Endothelial cell of umbilical vein (primary cell): Measurements from ENCODE around the gene RAB10. TPM values are rescaled to one million over a fixed set of nuclear protein-coding genes. Genes with fewer than 3 reads are reported as not detected.

Experiments
- BruUV-seq: library from RNA; stranded (reverse); fragments of 400-500 nt; replicated peaks from 2 replicates; lab custom pipeline; 2021; lab: Mats Ljungman, UMichigan
- CTCF ChIA-PET: fragments of 300-600, 350-600 bp; sonication (Branson Sonifier 250); formaldehyde crosslinking; loops from one replicate; lab custom pipeline; 2021; ENCODE audit warnings: antibody characterized with exemption, inconsistent platforms; lab: Charles Lee
- POLR2A ChIA-PET: fragments of 300-600, 350-600 bp; sonication (Branson Sonifier 250); formaldehyde crosslinking; loops from one replicate; lab custom pipeline; 2021; ENCODE audit warnings: antibody characterized with exemption, inconsistent platforms; lab: Charles Lee
- DNase-seq: peaks from one replicate; pipeline ENCODE4 v3.0.0-alpha.2; 2011; ENCODE audit warnings: low read depth, low spot score
- FAIRE-seq: peaks from 2 replicates; lab custom pipeline; 2011; peaks lifted over from hg19 to GRCh38; lab: Jason Lieb, UNC
- H2AFZ ChIP-seq: 2 replicates; pipeline ENCODE4 v1.6.0; 2012; ENCODE audit warnings: low read depth, low read length, control low read depth, inconsistent platforms
- H3K27ac ChIP-seq: 2 replicates; pipeline ENCODE4 v1.5.1; 2011; ENCODE audit warnings: low read depth, mild to moderate bottlenecking, control low read depth, low read length, moderate library complexity; ENCODE audit not compliant: insufficient read depth
- H3K27me3 ChIP-seq, 2 experiments: 2 replicates each; pipeline versions ENCODE4 v1.6.0 to v1.6.1; 2011; ENCODE audit warnings: low read length in 2 of 2, mixed read lengths in 1 of 2; ENCODE audit not compliant: control insufficient read depth in 2 of 2, insufficient read depth in 2 of 2
- H3K36me3 ChIP-seq, 2 experiments: 2 replicates in 1 of 2; 3 replicates in 1 of 2; pipeline ENCODE4 v1.5.1; 2011; ENCODE audit warnings: low read length in 2 of 2, mild to moderate bottlenecking in 1 of 2, moderate library complexity in 1 of 2; ENCODE audit not compliant: control insufficient read depth in 2 of 2, insufficient read depth in 2 of 2; ENCODE audit errors: extremely low read depth in 1 of 2
- H3K4me1 ChIP-seq: 3 replicates; pipeline ENCODE4 v1.5.1; 2011; ENCODE audit warnings: mild to moderate bottlenecking, low read length; ENCODE audit not compliant: control insufficient read depth, insufficient read depth; ENCODE audit errors: extremely low read depth
- H3K4me2 ChIP-seq: 2 replicates; pipeline ENCODE4 v1.6.1; 2011; ENCODE audit warnings: low read length, control low read depth, mixed read lengths; ENCODE audit not compliant: insufficient read depth
- H3K4me3 ChIP-seq, 3 experiments: fragments of 200-600 bp in 1 of 3; sonication (generic), shearing (Covaris generic) in 1 of 3; replicated peaks in 1 of 3; 2 replicates each; pipeline ENCODE4 v1.5.1; 2011 to 2016; ENCODE audit warnings: control low read depth in 3 of 3, low read length in 3 of 3, mild to moderate bottlenecking in 2 of 3, inconsistent platforms in 1 of 3, low read depth in 1 of 3, moderate library complexity in 1 of 3; ENCODE audit not compliant: insufficient read depth in 1 of 3
- H3K79me2 ChIP-seq: 2 replicates; pipeline ENCODE4 v1.6.0; 2012; ENCODE audit warnings: low read length, inconsistent platforms; ENCODE audit not compliant: control insufficient read depth, insufficient read depth
- H3K9ac ChIP-seq: replicated peaks from 2 replicates; pipeline ENCODE3; 2011; ENCODE audit warnings: low read length, control low read depth; ENCODE audit not compliant: insufficient read depth; ENCODE audit errors: extremely low read depth
- H3K9me1 ChIP-seq: replicated peaks from 3 replicates; pipeline ENCODE4 v1.6.0; 2011; ENCODE audit warnings: mild to moderate bottlenecking, low read length; ENCODE audit not compliant: control insufficient read depth, insufficient read depth; ENCODE audit errors: extremely low read depth
- H3K9me3 ChIP-seq: replicated peaks from 2 replicates; pipeline ENCODE4 v1.5.1; 2012; ENCODE audit warnings: low read length, inconsistent platforms; ENCODE audit not compliant: control insufficient read depth, insufficient read depth
- H4K20me1 ChIP-seq: replicated peaks from 2 replicates; pipeline ENCODE3; 2011; ENCODE audit warnings: mild to moderate bottlenecking, low read length; ENCODE audit not compliant: control insufficient read depth, insufficient read depth; ENCODE audit errors: extremely low read depth
- GATA2 ChIP-seq: IDR thresholded peaks from 2 replicates; pipeline ENCODE4 v1.7.0; 2011; ENCODE audit warnings: low read depth, mild to moderate bottlenecking, moderate library complexity, mixed read lengths, low read length; ENCODE audit not compliant: insufficient read length, insufficient read depth
- JUN ChIP-seq: IDR thresholded peaks from 2 replicates; pipeline ENCODE4 v1.6.1; 2011; ENCODE audit warnings: borderline replicate concordance, low read depth; ENCODE audit not compliant: insufficient read length, insufficient read depth
- MYC ChIP-seq: IDR thresholded peaks from one replicate; pipeline ENCODE4 v1.6.1; 2011; ENCODE audit warnings: mild to moderate bottlenecking, low read depth, low read length
- POLR2A ChIP-seq: IDR thresholded peaks from 2 replicates; pipeline ENCODE4 v1.6.1; 2012; ENCODE audit warnings: low read depth, mild to moderate bottlenecking, control low read depth, low read length
- dilution Hi-C: fragments of 300-500 bp; cut with MboI; formaldehyde crosslinking; loops from one replicate; pipeline ENCODE4 v1.15.0; 2019; ENCODE audit warnings: low sequenced_read_pairs; ENCODE audit not compliant: extremely low pct_ligation_motif_present
- intact Hi-C: fragments of 100-400 bp; cut with micrococcal nuclease; formaldehyde crosslinking; loops from one replicate; pipeline ENCODE4 v1.10.0; 2022
- polyA plus RNA-seq, 4 experiments: library from polyadenylated mRNA; depleted of rRNA in 3 of 4; stranded (reverse) in 3 of 4; unstranded in 1 of 4; fragments of >200 nt; gene quantifications; 2 replicates each; pipeline versions ENCODE4 v1.2.1 to v1.2.3, GENCODE V29; 2011 to 2012; ENCODE audit warnings: missing spikeins in 1 of 4
- total RNA-seq: library from RNA; stranded (reverse); gene quantifications from 2 replicates; pipeline ENCODE4 v1.2.3, GENCODE V29; 2021
- TF ChIP-seq, protein P1 (sequence below): IDR thresholded peaks from 2 replicates; pipeline ENCODE4 v1.6.1; 2011; ENCODE audit not compliant: insufficient read depth, insufficient read length
- TF ChIP-seq, protein P2 (sequence below), 2 donors: IDR thresholded peaks; 1 replicate in 1 of 2; 2 replicates in 1 of 2; pipeline ENCODE4 v1.5.1; 2011; ENCODE audit warnings: low read length in 2 of 2, mild to moderate bottlenecking in 2 of 2, moderate library complexity in 2 of 2, control low read depth in 1 of 2, inconsistent platforms in 1 of 2, low read depth in 1 of 2; ENCODE audit not compliant: insufficient read depth in 1 of 2; ENCODE audit errors: extremely low read depth in 1 of 2

The RAB10 gene
- total and polyA plus RNA-seq, 2 donors (not counting 3 experiments of a cell fraction or from before 2014, with no cell fraction given): 45.1 to 104 TPM

DNA sequence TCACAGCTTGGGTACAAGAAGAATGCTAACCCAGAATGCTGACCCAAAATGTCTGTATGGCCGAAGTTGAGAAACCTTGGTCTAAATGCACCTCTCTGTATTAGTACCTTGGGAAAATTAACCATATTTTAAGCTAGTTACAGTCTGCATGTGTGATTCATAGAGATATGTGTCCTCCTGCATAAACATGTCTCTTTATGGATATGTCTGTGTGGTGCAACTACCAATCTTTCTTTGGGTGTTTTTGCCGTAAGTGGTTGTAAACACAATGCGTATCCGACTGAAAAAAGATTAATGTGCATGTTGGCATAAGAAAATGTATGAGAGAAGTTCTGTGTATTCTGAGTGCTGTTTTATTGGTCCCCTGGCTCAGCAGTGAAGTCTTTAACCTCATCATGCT is 84.8 kb downstream of the RAB10 start:
- H3K27me3 ChIP-seq: no peaks in the 10 kb centered on the region
- CTCF ChIA-PET: interaction anchor here (0.7 to 1.0 kb wide), 5 partner anchors 12 to 127 kb away, joined by 3 read pairs; no protein-coding TSS in a partner anchor
- H3K9me1 ChIP-seq: no peaks in the 10 kb centered on the region
- H2AFZ ChIP-seq: no peak overlapping the region
- no peak for DNase-seq
- no TSS peak for BruUV-seq
- H3K79me2 ChIP-seq: peaks cover 35% of the 10 kb centered on the region
- peaks cover 2% of the 10 kb centered on the region for H4K20me1 ChIP-seq
- no peak for FAIRE-seq
- no peaks in the 10 kb centered on the region for H3K36me3 ChIP-seq
- no peaks in the 10 kb centered on the region for H3K9me3 ChIP-seq
- POLR2A ChIA-PET: no interaction called here
- dilution Hi-C loops (no loop called here), intact Hi-C loops (no loop called here)
- no peak overlapping the region for H3K4me2 ChIP-seq
- H3K27ac ChIP-seq: no peak overlapping the region
- peaks cover under 1% of the 10 kb centered on the region for H3K4me1 ChIP-seq
- H3K4me3 ChIP-seq: no peak overlapping the region
- H3K9ac ChIP-seq: no peak overlapping the region
- TF ChIP-seq MYC: no peak
- TF ChIP-seq, protein P1, sequence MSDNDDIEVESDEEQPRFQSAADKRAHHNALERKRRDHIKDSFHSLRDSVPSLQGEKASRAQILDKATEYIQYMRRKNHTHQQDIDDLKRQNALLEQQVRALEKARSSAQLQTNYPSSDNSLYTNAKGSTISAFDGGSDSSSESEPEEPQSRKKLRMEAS: no peak
- no peak for TF ChIP-seq GATA2
- no peak for TF ChIP-seq JUN
- no peak for TF ChIP-seq POLR2A

DNA sequence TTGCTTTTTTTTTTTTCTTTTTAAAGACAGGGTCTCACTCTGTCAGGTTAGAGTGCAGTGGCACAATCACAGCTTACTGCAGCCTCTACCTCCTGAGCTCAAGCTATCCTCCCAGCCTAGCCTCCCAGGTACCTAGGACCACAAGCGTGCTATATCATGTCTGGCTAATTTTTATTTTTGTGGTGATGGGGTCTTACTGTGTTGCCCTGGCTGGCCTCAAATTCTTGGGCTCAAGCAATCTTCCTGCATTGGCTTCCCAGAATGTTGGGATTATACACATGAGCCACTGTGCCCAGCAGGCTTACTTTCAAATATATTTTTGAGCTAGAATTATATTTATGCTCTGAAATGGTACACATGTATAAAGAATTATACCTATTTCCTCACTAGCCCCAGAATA is 85.6 kb downstream of the RAB10 start:
- no peaks in the 10 kb centered on the region for H3K36me3 ChIP-seq
- no peak for DNase-seq
- no peak overlapping the region for H3K27ac ChIP-seq
- intact Hi-C loops (no loop called here), dilution Hi-C loops (no loop called here)
- peaks cover 2% of the 10 kb centered on the region for H4K20me1 ChIP-seq
- no peak overlapping the region for H3K9ac ChIP-seq
- H3K9me1 ChIP-seq: no peaks in the 10 kb centered on the region
- no peak overlapping the region for H2AFZ ChIP-seq
- FAIRE-seq: no peak
- TF ChIP-seq, protein P2, sequence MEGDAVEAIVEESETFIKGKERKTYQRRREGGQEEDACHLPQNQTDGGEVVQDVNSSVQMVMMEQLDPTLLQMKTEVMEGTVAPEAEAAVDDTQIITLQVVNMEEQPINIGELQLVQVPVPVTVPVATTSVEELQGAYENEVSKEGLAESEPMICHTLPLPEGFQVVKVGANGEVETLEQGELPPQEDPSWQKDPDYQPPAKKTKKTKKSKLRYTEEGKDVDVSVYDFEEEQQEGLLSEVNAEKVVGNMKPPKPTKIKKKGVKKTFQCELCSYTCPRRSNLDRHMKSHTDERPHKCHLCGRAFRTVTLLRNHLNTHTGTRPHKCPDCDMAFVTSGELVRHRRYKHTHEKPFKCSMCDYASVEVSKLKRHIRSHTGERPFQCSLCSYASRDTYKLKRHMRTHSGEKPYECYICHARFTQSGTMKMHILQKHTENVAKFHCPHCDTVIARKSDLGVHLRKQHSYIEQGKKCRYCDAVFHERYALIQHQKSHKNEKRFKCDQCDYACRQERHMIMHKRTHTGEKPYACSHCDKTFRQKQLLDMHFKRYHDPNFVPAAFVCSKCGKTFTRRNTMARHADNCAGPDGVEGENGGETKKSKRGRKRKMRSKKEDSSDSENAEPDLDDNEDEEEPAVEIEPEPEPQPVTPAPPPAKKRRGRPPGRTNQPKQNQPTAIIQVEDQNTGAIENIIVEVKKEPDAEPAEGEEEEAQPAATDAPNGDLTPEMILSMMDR (IDR thresholded peaks at IDR 0.05; ENCODE audit: extremely low read depth in 1 of 2, insufficient read depth in 1 of 2, low read depth in 1 of 2, low read length in 2 of 2): no peak
- no peak overlapping the region for H3K4me2 ChIP-seq
- CTCF ChIA-PET: interaction anchor here (0.8 to 1.0 kb wide), 5 partner anchors 13 to 268 kb away, joined by 3 read pairs; no protein-coding TSS in a partner anchor
- peaks cover 37% of the 10 kb centered on the region for H3K79me2 ChIP-seq
- no peaks in the 10 kb centered on the region for H3K9me3 ChIP-seq
- POLR2A ChIA-PET: no interaction called here
- H3K4me3 ChIP-seq: no peak overlapping the region
- no TSS peak for BruUV-seq
- no peaks in the 10 kb centered on the region for H3K27me3 ChIP-seq
- peaks cover 5% of the 10 kb centered on the region for H3K4me1 ChIP-seq
